ENCODE data around the gene HRH2.

Gene HRH2

GRCh38 chr5:175627005-175627404, 30.9 kb upstream of the HRH2 start:
- DNase-seq = no peak
- H3K36me3 ChIP-seq = no peaks in the 10 kb centered on the region
- H3K9me3 ChIP-seq = no peaks in the 10 kb centered on the region

GRCh38 chr5:175627739-175628138, 30.1 kb upstream of the HRH2 start:
- no peaks in the 10 kb centered on the region for H3K27me3 ChIP-seq
- H3K36me3 ChIP-seq = no peaks in the 10 kb centered on the region
- no peaks in the 10 kb centered on the region for H3K9me3 ChIP-seq
- no peak overlapping the region for H3K4me3 ChIP-seq (ENCODE audit: low read depth, low read length)
- no peak for DNase-seq
- TF ChIP-seq CTCF (IDR thresholded peaks at IDR 0.05; ENCODE audit: low read depth, low read length) = no peak
- H3K4me1 ChIP-seq = no peaks in the 10 kb centered on the region

More at GRCh38 chr5:175627005-175627404, 30.9 kb upstream of the HRH2 start:
- Histone ChIP-seq H3K27me3 (no peaks in the 10 kb centered on the region), H3K4me3 (ENCODE audit: low read depth, low read length) (no peak overlapping the region), H3K4me1 (no peaks in the 10 kb centered on the region)
- TF ChIP-seq CTCF (IDR thresholded peaks at IDR 0.05; ENCODE audit: low read depth, low read length) = no peak

- Histone ChIP-seq H3K36me3 (no peaks in the 10 kb centered on the region; the same call in 1 of the 2 replicates), H3K4me3 (ENCODE audit: low read depth, low read length) (no peak overlapping the region), H3K9me3 (no peaks in the 10 kb centered on the region), H3K27me3 (no peaks in the 10 kb centered on the region), H3K4me1 (no peaks in the 10 kb centered on the region)
- no peak for DNase-seq
- no peak for TF ChIP-seq CTCF (IDR thresholded peaks at IDR 0.05; ENCODE audit: low read depth, low read length)
Measured at GRCh38 chr5:175628668-175629067, 29.2 kb upstream of the HRH2 start.

GRCh38 chr5:175629261-175629660, 28.6 kb upstream of the HRH2 start:
- TF ChIP-seq CTCF (IDR thresholded peaks at IDR 0.05; ENCODE audit: low read depth, low read length) = no peak
- no peak overlapping the region for H3K4me3 ChIP-seq (ENCODE audit: low read depth, low read length)
- no peak for DNase-seq
- no peaks in the 10 kb centered on the region for H3K27me3 ChIP-seq
- H3K36me3 ChIP-seq = no peaks in the 10 kb centered on the region; the same call in 1 of the 2 replicates
- no peaks in the 10 kb centered on the region for H3K9me3 ChIP-seq
- H3K4me1 ChIP-seq = no peaks in the 10 kb centered on the region

GRCh38 chr5:175629793-175630192, 28.1 kb upstream of the HRH2 start:
- no peak for DNase-seq
- no peaks in the 10 kb centered on the region for H3K27me3 ChIP-seq
- H3K4me1 ChIP-seq = no peaks in the 10 kb centered on the region
- H3K4me3 ChIP-seq (ENCODE audit: low read depth, low read length) = no peak overlapping the region
- H3K36me3 ChIP-seq = no peaks in the 10 kb centered on the region; the same call in 1 of the 2 replicates
- no peaks in the 10 kb centered on the region for H3K9me3 ChIP-seq
- no peak for TF ChIP-seq CTCF (IDR thresholded peaks at IDR 0.05; ENCODE audit: low read depth, low read length)

- no peak for TF ChIP-seq CTCF (IDR thresholded peaks at IDR 0.05; ENCODE audit: low read depth, low read length)
- H3K36me3 ChIP-seq = no peaks in the 10 kb centered on the region; the same call in 1 of the 2 replicates
- no peak for DNase-seq
- H3K9me3 ChIP-seq = no peaks in the 10 kb centered on the region
- peaks cover 9% of the 10 kb centered on the region for H3K27me3 ChIP-seq
- H3K4me1 ChIP-seq = no peaks in the 10 kb centered on the region
- H3K4me3 ChIP-seq (ENCODE audit: low read depth, low read length) = no peak overlapping the region
Measured at GRCh38 chr5:175635854-175636584, 21.9 kb upstream of the HRH2 start.
